HG02884 (cell line): ENCODE results near the gene PPT1.

ENCODE experiments used
- ATAC-seq: cut with Tn5 transposase; IDR thresholded peaks from one replicate; pipeline ENCODE4 v1.9.1; 2021; ENCODE audit warnings: mild to moderate bottlenecking, moderate library complexity; ENCODE audit not compliant: unreplicated experiment

Gene PPT1

GRCh38 chr1:40096977-40097782 is at the start of gene PPT1:
Gene PPT1, minus strand, starts transcription at chr1:40097252. Its CDS starts 14 bp downstream, at chr1:40097238.
- no peak for ATAC-seq

GRCh38 chr1:40143891-40144575 is 47.0 kb upstream of the PPT1 start:
- no peak for ATAC-seq

- no peak for ATAC-seq
These were observed 45.0 kb upstream of the PPT1 start for GRCh38 chr1:40141878-40142535.

GRCh38 chr1:40140211-40140973 is 43.3 kb upstream of the PPT1 start:
- ATAC-seq, result no peak

- no peak for ATAC-seq
These were observed 36.8 kb upstream of the PPT1 start for GRCh38 chr1:40133839-40134238.

GRCh38 chr1:40133312-40133665 is 36.2 kb upstream of the PPT1 start:
- ATAC-seq, result no peak

GRCh38 chr1:40132383-40133311 is 35.6 kb upstream of the PPT1 start:
- ATAC-seq, result no peak

- no peak for ATAC-seq
These were observed 33.8 kb upstream of the PPT1 start for GRCh38 chr1:40130892-40131291.

- ATAC-seq, result no peak
These were observed 25.8 kb upstream of the PPT1 start for GRCh38 chr1:40122855-40123254.

- ATAC-seq, result no peak
These were observed 23.1 kb upstream of the PPT1 start for GRCh38 chr1:40120128-40120527.

- no peak for ATAC-seq
These were observed 17.3 kb upstream of the PPT1 start for GRCh38 chr1:40114400-40114799.

- no peak for ATAC-seq
These were observed 13.3 kb upstream of the PPT1 start for GRCh38 chr1:40110389-40110788.

- no peak for ATAC-seq
These were observed 10.4 kb upstream of the PPT1 start for GRCh38 chr1:40107290-40107959.

- ATAC-seq, result no peak
These were observed 8.0 kb upstream of the PPT1 start for GRCh38 chr1:40105028-40105427.

GRCh38 chr1:40102896-40103295 is 5.8 kb upstream of the PPT1 start:
- ATAC-seq, result no peak

- ATAC-seq, result no peak
These were observed 5.0 kb upstream of the PPT1 start for GRCh38 chr1:40102038-40102437.

GRCh38 chr1:40096646-40096976 is 441 bp downstream of the PPT1 start:
- ATAC-seq, result no peak

GRCh38 chr1:40095806-40096205 is 1.2 kb downstream of the PPT1 start:
- ATAC-seq, result no peak

- no peak for ATAC-seq
These were observed 2.5 kb downstream of the PPT1 start for GRCh38 chr1:40094466-40095110.
